Stimulated activated CD8-positive, alpha-beta memory T cell treated with anti-CD3 and anti-CD28 coated beads, Interleukin-2, amount 100 ng/mL, for 1 hour (primary cell): Measurements from ENCODE around the gene PRDM16.

Source experiments
- DNase-seq, 2 donors: peaks; one replicate each; pipeline ENCODE4 v3.0.0-alpha.2; 2020; ENCODE audit warnings: low read depth in 2 of 2

The PRDM16 gene

GRCh38 chr1:3393024-3393986, 324.3 kb downstream of the PRDM16 start:
- DNase-seq = no peak

DNA sequence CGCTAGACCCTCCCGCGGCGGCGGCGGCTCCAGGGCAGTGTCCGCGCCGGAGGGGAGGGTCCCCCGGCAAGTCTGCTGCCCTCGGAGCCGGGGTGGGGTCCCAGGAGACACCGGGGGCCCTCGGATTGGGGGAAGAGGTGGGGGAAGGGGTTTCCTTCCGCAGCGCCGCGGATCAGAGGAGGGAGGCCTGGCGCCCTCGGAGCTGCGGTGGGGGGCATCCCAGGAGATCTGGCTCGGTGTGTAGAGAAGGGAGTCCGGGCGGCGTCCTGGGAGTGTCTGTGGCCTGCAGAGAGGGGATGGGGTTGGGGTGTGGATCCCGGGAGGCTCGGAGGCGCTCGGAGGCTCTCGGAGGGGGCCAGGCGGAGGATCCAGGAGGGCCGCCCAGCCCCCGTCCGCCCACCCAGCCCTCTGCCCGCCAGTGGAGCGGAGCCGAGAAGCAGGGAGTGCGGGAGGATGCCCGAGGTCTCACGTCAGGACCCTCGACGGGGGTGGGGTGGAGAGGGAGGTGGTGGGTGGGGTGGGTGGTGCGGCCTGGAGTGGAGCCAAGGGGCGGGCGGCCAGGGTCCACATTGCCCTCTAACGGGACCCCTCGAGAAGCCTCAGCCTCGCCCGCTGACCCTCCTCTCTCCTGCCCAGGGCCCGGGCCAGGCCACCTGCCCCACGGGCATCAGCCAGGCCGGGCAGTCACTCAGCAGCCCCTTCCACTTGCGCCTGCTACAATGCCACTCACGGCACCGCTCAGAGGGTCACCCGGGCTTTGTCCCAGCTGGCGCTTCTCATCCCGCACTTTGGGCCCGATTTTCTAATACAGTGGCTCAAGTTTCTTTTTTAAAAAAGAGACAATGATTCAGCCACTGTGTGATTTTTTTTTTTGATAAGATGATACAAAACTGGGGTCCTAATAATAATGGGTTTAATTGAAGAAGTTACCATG, 325.3 kb downstream of the PRDM16 start:
- DNase-seq = no peak

- DNase-seq = no peak
These were observed 327.4 kb downstream of the PRDM16 start for GRCh38 chr1:3396411-3396810.

GRCh38 chr1:3397311-3397710, 328.3 kb downstream of the PRDM16 start:
- DNase-seq = no peak

GRCh38 chr1:3398396-3399140, 329.6 kb downstream of the PRDM16 start:
- DNase-seq = no peak

DNA sequence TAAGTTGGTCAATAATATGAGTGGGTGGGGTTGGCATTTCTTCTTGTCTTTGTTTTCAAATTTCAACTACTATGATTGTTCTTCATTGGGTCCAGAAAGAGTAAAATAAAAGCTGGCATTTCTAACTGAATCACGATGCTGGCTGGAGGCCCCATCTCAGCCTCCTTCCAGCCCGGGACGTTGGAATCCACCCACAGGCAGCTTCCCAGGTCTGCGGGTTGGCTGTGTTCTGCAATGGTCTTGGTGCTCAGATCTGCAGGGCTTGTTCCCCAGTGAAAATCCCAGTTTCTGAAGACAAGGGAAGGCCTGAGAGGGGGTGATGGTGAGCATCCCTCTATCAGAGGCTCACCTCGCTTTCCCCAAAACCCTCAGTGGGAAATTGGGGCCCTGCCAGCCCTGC, 330.7 kb downstream of the PRDM16 start:
- DNase-seq = no peak

DNA sequence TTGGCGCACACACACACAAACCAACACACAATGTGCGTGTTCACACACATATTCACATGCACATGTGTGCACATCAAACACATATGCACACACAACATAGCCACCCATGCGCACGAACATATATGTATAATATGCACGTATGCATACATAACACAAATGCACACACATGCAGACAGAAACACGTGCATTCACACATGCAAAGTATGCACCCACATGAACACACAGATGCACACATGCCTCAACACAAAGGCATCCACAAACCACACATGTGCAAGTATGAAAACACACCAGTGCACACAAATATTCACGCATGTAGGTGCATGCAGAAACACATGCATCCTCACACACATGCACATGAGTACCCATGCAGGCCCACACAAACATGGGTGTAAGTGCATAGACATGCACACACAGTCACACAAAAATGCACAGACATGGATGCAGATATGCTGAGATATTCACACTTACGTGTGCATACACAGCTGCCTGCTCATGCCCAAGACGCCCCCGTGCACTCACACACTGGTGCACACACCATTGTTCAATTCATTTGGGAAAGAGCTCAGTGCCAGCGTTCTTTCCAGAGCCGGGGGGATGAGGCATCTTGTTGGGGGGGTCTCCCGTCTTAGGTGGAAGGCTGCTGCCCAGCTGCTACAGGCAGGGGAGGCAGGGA, 332.7 kb downstream of the PRDM16 start:
- DNase-seq = no peak

DNA sequence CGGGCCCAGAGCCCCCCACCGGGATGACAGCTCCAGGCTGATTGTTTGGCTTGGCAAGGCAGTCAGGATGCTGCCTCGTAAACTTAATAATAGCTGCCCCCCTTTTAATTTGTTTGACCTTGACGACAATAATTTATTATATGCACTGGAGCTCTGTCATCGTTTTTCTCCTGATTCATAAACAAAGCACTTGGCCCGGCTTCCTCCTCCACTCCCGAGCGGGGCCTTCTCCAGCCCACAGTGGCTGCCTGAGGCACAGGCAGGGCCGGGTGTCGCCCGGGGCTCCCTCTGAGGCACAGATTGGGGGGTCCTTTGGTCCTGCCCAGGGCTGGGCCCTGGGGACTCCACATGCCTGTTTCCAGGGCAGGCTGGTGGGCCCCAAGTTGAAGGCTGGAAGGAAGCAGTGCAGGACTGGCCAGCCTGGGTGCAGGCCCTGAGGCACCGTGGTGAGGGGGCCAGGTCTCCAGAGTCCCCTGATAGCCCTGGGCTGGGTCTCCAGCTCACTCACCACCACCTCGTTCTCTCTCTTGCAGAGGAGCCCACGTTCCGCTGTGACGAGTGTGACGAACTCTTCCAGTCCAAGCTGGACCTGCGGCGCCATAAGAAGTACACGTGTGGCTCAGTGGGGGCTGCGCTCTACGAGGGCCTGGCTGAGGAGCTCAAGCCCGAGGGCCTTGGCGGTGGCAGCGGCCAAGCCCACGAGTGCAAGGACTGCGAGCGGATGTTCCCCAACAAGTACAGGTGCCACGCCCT, 333.4 kb downstream of the PRDM16 start:
- DNase-seq = no peak

DNA sequence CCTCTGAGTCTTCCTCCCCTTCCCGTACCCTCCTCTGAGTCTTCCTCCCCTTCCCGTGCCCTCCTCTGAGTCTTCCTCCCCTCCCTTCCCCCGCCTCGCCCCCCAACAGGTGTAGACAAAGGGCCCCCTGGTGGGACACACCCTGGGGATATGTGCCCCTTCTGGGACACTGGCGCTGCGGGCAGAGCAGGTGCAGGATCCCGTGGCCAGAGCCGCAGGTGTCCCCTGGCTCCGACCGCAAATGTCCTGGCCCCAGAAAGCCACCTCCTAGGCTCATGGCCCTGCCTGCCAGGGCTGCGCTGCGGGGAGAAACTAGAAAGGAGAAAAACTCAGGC, 334.0 kb downstream of the PRDM16 start:
- no peak for DNase-seq

GRCh38 chr1:3403388-3404231, 334.6 kb downstream of the PRDM16 start:
- DNase-seq = no peak

GRCh38 chr1:3404301-3404700, 335.3 kb downstream of the PRDM16 start:
- no peak for DNase-seq

DNA sequence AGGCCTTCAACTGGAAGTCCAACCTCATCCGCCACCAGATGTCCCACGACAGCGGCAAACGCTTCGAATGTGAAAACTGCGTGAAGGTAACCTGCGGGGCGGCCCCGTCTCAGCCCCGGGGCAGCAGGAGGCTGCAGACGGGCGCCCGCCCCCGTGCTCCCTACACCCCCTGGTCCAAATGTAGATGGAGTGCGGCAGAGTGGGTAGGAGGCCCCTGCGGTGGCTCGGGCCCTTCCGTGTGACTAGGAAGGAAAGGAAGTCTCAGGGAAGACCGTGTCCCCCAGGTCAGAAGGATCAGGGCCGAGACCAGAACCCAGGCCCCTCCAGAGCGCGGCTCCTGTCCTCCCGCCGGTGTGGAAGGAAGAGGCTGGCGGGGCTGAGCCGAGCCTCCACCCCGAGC, 335.8 kb downstream of the PRDM16 start:
- no peak for DNase-seq

GRCh38 chr1:3405491-3405890, 336.5 kb downstream of the PRDM16 start:
- no peak for DNase-seq

GRCh38 chr1:3405974-3406867, 337.2 kb downstream of the PRDM16 start:
- DNase-seq = no peak

DNA sequence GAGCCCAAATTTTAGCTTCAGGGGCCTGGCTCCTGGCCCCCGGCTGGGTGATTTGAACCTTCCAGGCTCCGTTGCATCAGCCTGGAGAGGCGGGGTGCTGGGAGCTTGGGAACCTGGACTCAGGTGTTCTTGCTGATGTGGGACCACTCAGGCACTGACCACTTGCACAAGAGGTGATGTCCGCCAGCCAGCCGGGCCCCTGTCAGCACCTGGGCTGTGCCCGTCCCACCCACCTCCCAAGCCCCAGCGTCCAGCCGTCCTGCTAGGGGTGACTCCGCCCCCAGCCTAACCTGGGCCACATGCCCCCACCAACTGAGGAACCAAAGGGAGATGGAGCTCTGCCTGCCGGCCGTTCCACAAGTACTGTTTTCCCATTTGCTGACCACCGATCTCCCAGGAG, 338.0 kb downstream of the PRDM16 start:
- DNase-seq = no peak

DNA sequence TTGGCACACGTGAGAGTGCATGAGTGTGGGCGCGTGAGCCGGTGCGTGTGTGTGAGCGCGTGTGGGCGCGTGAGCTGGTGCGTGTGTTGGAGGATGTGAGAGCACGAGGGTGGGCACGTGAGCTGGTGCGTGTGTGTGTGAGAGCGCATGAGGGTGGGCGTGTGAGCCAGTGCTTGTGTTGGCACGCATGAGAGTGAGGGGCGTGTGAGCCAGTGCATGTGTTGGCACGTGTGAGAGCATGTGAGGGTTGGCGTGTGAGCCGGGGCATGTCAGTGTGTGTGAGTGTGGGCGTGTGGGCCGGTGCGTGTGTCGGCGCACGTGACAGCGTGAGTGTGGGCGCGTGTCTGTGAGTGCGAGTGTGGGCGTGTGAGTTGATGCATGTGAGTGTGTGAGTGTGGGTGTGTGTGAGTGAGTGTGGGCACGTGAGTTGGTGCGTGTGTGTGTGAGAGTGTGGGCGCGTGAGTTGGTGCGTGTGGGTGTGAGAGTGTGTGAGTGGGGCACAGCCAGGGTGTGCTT, 339.8 kb downstream of the PRDM16 start:
- no peak for DNase-seq

- no peak for DNase-seq
These were observed 340.6 kb downstream of the PRDM16 start for GRCh38 chr1:3409366-3410141.
